Peyer's patch (tissue), 4 donors: Measurements from ENCODE around the gene PLOD2. TPM values are rescaled to one million over a fixed set of nuclear protein-coding genes. Genes with fewer than 3 reads are reported as not detected.

ENCODE experiments used
- DNase-seq, 3 donors: peaks; one replicate each; pipeline ENCODE4 v3.0.0-alpha.2; 2017 to 2019
- H3K27ac ChIP-seq, 4 donors: fragments of 200-600 bp; sonication (generic); one replicate each; pipeline ENCODE4 v1.5.1; 2016 to 2019
- H3K27me3 ChIP-seq, 2 donors: fragments of 200-600 bp; sonication (generic); one replicate each; pipeline ENCODE4 v1.5.1; 2019
- H3K36me3 ChIP-seq, 3 donors: fragments of 200-600 bp; sonication (generic); one replicate each; pipeline ENCODE4 v1.5.1; 2016 to 2019
- H3K4me1 ChIP-seq, 4 donors: fragments of 200-600 bp; sonication (generic); one replicate each; pipeline ENCODE4 v1.5.1; 2016 to 2019
- H3K4me3 ChIP-seq, 4 donors: fragments of 200-600 bp; sonication (generic); 1 replicate in 3 of 4; 2 replicates in 1 of 4; pipeline ENCODE4 v1.5.1; 2016 to 2019; ENCODE audit warnings: mild to moderate bottlenecking in 1 of 4
- H3K9me3 ChIP-seq, 4 donors: fragments of 200-600 bp; sonication (generic); one replicate each; pipeline ENCODE4 v1.5.1; 2016 to 2019; ENCODE audit warnings: mild to moderate bottlenecking in 1 of 4
- POLR2A ChIP-seq, 2 donors: fragments of 450-650 bp; IDR thresholded peaks; one replicate each; pipeline ENCODE4 v1.5.1; 2017; ENCODE audit warnings: antibody characterized with exemption in 2 of 2, mild to moderate bottlenecking in 2 of 2, moderate library complexity in 2 of 2
- total RNA-seq, 4 donors: library from RNA; depleted of rRNA; stranded (reverse); fragments of >200 nt; gene quantifications; one replicate each; pipeline ENCODE4 v1.1.0, GENCODE V29; 2016
- TF ChIP-seq, protein P1 (sequence below), 6 experiments: fragments of 450-650 bp in 4 of 6; fragments of 200-600 bp in 2 of 6; sonication (generic) in 1 of 6; IDR thresholded peaks; one replicate each; pipeline ENCODE4 v1.5.1; 2017 to 2019; ENCODE audit warnings: antibody characterized with exemption in 6 of 6, mild to moderate bottlenecking in 3 of 6, moderate library complexity in 1 of 6

Gene PLOD2
- total RNA-seq, 4 donors from 2014 or later = 9.9 to 78.8 (median 56.0) TPM

DNA sequence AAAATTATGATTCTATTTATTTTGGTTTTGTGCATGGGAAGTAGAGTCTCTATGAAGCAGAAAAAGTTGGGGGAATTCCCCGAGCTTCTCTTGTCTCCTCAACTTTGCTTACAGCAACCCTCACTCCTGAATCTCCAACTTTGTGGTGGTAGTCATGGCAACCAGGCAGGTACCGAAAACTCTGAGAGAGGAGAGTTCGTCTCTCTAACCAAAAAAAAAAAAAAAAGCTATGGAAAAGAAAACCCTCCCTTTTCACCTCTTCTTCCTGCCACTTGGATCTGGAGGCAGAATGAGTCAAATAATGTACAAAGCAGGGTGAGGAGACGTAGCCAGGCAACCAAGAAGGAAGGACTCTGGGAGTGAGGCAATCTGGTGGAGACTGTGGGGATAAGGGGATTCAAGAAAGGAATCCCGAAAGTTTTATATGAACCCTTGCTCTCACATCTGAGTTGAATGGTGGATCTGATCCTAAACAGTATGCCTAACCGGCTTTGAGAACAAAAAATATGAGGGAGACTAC, 108.1 kb downstream of the PLOD2 start:
- Histone ChIP-seq H3K4me1 (no peaks in the 10 kb centered on the region), H3K27me3 (no peaks in the 10 kb centered on the region), H3K4me3 (no peak overlapping the region), H3K27ac (no peak overlapping the region), H3K9me3 (no peaks in the 10 kb centered on the region), H3K36me3 (no peaks in the 10 kb centered on the region)
- TF ChIP-seq, protein P1, sequence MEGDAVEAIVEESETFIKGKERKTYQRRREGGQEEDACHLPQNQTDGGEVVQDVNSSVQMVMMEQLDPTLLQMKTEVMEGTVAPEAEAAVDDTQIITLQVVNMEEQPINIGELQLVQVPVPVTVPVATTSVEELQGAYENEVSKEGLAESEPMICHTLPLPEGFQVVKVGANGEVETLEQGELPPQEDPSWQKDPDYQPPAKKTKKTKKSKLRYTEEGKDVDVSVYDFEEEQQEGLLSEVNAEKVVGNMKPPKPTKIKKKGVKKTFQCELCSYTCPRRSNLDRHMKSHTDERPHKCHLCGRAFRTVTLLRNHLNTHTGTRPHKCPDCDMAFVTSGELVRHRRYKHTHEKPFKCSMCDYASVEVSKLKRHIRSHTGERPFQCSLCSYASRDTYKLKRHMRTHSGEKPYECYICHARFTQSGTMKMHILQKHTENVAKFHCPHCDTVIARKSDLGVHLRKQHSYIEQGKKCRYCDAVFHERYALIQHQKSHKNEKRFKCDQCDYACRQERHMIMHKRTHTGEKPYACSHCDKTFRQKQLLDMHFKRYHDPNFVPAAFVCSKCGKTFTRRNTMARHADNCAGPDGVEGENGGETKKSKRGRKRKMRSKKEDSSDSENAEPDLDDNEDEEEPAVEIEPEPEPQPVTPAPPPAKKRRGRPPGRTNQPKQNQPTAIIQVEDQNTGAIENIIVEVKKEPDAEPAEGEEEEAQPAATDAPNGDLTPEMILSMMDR (IDR thresholded peaks at IDR 0.05) = no peak
- TF ChIP-seq POLR2A (IDR thresholded peaks at IDR 0.05) = no peak
- no peak for DNase-seq

DNA sequence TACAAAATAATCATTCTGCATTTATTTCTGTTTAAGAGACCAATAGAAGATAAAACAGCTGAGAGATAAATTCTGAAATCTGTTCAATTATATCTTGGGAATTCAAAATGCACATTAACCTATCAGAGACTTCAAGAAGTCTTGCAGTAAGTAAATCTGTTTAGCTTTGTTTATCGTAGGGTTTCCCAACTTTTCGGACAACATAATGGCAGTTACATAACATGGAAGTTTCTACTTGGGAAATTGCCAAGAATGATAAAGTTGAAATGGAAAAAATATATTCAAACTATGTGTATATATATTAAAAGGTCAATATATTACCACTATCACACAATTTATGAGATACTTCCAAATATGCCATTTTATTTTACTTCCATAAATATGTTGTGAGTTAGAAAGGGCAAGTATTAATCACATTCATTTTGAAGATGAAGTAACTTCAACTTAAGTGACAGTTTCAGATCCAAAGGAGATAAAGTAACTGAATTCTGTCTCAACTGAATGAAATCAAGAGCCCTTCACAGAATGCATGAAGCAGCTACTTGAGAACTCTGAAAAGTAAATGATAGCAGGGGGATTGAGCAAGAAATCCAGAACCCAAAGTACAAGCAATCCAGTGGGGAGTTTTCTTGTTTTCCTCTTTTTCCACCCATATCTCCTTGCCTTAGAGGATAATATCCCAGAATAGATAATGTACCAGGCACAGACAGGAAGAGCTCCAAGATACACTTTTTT, 108.8 kb downstream of the PLOD2 start:
- H3K4me1 ChIP-seq = no peaks in the 10 kb centered on the region
- no peak overlapping the region for H3K27ac ChIP-seq
- no peak overlapping the region for H3K4me3 ChIP-seq
- no peak for DNase-seq
- no peaks in the 10 kb centered on the region for H3K9me3 ChIP-seq
- TF ChIP-seq, protein P1 (IDR thresholded peaks at IDR 0.05) = no peak
- no peak for TF ChIP-seq POLR2A (IDR thresholded peaks at IDR 0.05)
- no peaks in the 10 kb centered on the region for H3K36me3 ChIP-seq
- no peaks in the 10 kb centered on the region for H3K27me3 ChIP-seq

- Histone ChIP-seq H3K27me3 (no peaks in the 10 kb centered on the region), H3K9me3 (no peaks in the 10 kb centered on the region), H3K4me1 (no peaks in the 10 kb centered on the region), H3K27ac (no peak overlapping the region), H3K4me3 (no peak overlapping the region), H3K36me3 (no peaks in the 10 kb centered on the region)
- DNase-seq = no peak
- TF ChIP-seq, protein P1 (IDR thresholded peaks at IDR 0.05) = no peak
- TF ChIP-seq POLR2A (IDR thresholded peaks at IDR 0.05) = no peak
These were observed 110.3 kb downstream of the PLOD2 start for GRCh38 chr3:146050691-146051090.

GRCh38 chr3:146047485-146047884, 113.5 kb downstream of the PLOD2 start:
- no peaks in the 10 kb centered on the region for H3K27me3 ChIP-seq
- no peaks in the 10 kb centered on the region for H3K36me3 ChIP-seq
- DNase-seq = no peak
- no peak overlapping the region for H3K4me3 ChIP-seq
- H3K9me3 ChIP-seq = no peaks in the 10 kb centered on the region
- no peak overlapping the region for H3K27ac ChIP-seq
- no peaks in the 10 kb centered on the region for H3K4me1 ChIP-seq
- TF ChIP-seq, protein P1 (IDR thresholded peaks at IDR 0.05) = no peak
- no peak for TF ChIP-seq POLR2A (IDR thresholded peaks at IDR 0.05)

- H3K36me3 ChIP-seq = no peaks in the 10 kb centered on the region
- no peak overlapping the region for H3K4me3 ChIP-seq
- no peak for DNase-seq
- no peaks in the 10 kb centered on the region for H3K4me1 ChIP-seq
- no peaks in the 10 kb centered on the region for H3K9me3 ChIP-seq
- no peaks in the 10 kb centered on the region for H3K27me3 ChIP-seq
- H3K27ac ChIP-seq = no peak overlapping the region
- no peak for TF ChIP-seq POLR2A (IDR thresholded peaks at IDR 0.05)
- TF ChIP-seq, protein P1 (IDR thresholded peaks at IDR 0.05) = no peak
These were observed 116.9 kb downstream of the PLOD2 start for GRCh38 chr3:146044046-146044445.
